Endothelial cell of umbilical vein (primary cell): Measurements from ENCODE around the gene RNASEH2A. TPM values are rescaled to one million over a fixed set of nuclear protein-coding genes. Genes with fewer than 3 reads are reported as not detected.

ENCODE experiments used
- BruUV-seq: library from RNA; stranded (reverse); fragments of 400-500 nt; replicated peaks from 2 replicates; lab custom pipeline; 2021; lab: Mats Ljungman, UMichigan
- CTCF ChIA-PET: fragments of 300-600, 350-600 bp; sonication (Branson Sonifier 250); formaldehyde crosslinking; loops from one replicate; lab custom pipeline; 2021; ENCODE audit warnings: antibody characterized with exemption, inconsistent platforms; lab: Charles Lee
- POLR2A ChIA-PET: fragments of 300-600, 350-600 bp; sonication (Branson Sonifier 250); formaldehyde crosslinking; loops from one replicate; lab custom pipeline; 2021; ENCODE audit warnings: antibody characterized with exemption, inconsistent platforms; lab: Charles Lee
- DNase-seq: peaks from one replicate; pipeline ENCODE4 v3.0.0-alpha.2; 2011; ENCODE audit warnings: low read depth, low spot score
- FAIRE-seq: peaks from 2 replicates; lab custom pipeline; 2011; peaks lifted over from hg19 to GRCh38; lab: Jason Lieb, UNC
- H2AFZ ChIP-seq: 2 replicates; pipeline ENCODE4 v1.6.0; 2012; ENCODE audit warnings: low read depth, low read length, control low read depth, inconsistent platforms
- H3K27ac ChIP-seq: 2 replicates; pipeline ENCODE4 v1.5.1; 2011; ENCODE audit warnings: low read depth, mild to moderate bottlenecking, control low read depth, low read length, moderate library complexity; ENCODE audit not compliant: insufficient read depth
- H3K27me3 ChIP-seq, 2 experiments: 2 replicates each; pipeline versions ENCODE4 v1.6.0 to v1.6.1; 2011; ENCODE audit warnings: low read length in 2 of 2, mixed read lengths in 1 of 2; ENCODE audit not compliant: control insufficient read depth in 2 of 2, insufficient read depth in 2 of 2
- H3K36me3 ChIP-seq, 2 experiments: 2 replicates in 1 of 2; 3 replicates in 1 of 2; pipeline ENCODE4 v1.5.1; 2011; ENCODE audit warnings: low read length in 2 of 2, mild to moderate bottlenecking in 1 of 2, moderate library complexity in 1 of 2; ENCODE audit not compliant: control insufficient read depth in 2 of 2, insufficient read depth in 2 of 2; ENCODE audit errors: extremely low read depth in 1 of 2
- H3K4me1 ChIP-seq: 3 replicates; pipeline ENCODE4 v1.5.1; 2011; ENCODE audit warnings: mild to moderate bottlenecking, low read length; ENCODE audit not compliant: control insufficient read depth, insufficient read depth; ENCODE audit errors: extremely low read depth
- H3K4me2 ChIP-seq: 2 replicates; pipeline ENCODE4 v1.6.1; 2011; ENCODE audit warnings: low read length, control low read depth, mixed read lengths; ENCODE audit not compliant: insufficient read depth
- H3K4me3 ChIP-seq, 3 experiments: fragments of 200-600 bp in 1 of 3; sonication (generic), shearing (Covaris generic) in 1 of 3; replicated peaks in 1 of 3; 2 replicates each; pipeline ENCODE4 v1.5.1; 2011 to 2016; ENCODE audit warnings: control low read depth in 3 of 3, low read length in 3 of 3, mild to moderate bottlenecking in 2 of 3, inconsistent platforms in 1 of 3, low read depth in 1 of 3, moderate library complexity in 1 of 3; ENCODE audit not compliant: insufficient read depth in 1 of 3
- H3K79me2 ChIP-seq: 2 replicates; pipeline ENCODE4 v1.6.0; 2012; ENCODE audit warnings: low read length, inconsistent platforms; ENCODE audit not compliant: control insufficient read depth, insufficient read depth
- H3K9ac ChIP-seq: replicated peaks from 2 replicates; pipeline ENCODE3; 2011; ENCODE audit warnings: low read length, control low read depth; ENCODE audit not compliant: insufficient read depth; ENCODE audit errors: extremely low read depth
- H3K9me1 ChIP-seq: replicated peaks from 3 replicates; pipeline ENCODE4 v1.6.0; 2011; ENCODE audit warnings: mild to moderate bottlenecking, low read length; ENCODE audit not compliant: control insufficient read depth, insufficient read depth; ENCODE audit errors: extremely low read depth
- H3K9me3 ChIP-seq: replicated peaks from 2 replicates; pipeline ENCODE4 v1.5.1; 2012; ENCODE audit warnings: low read length, inconsistent platforms; ENCODE audit not compliant: control insufficient read depth, insufficient read depth
- H4K20me1 ChIP-seq: replicated peaks from 2 replicates; pipeline ENCODE3; 2011; ENCODE audit warnings: mild to moderate bottlenecking, low read length; ENCODE audit not compliant: control insufficient read depth, insufficient read depth; ENCODE audit errors: extremely low read depth
- CTCF ChIP-seq, 2 donors: IDR thresholded peaks; 1 replicate in 1 of 2; 2 replicates in 1 of 2; pipeline ENCODE4 v1.5.1; 2011; ENCODE audit warnings: low read length in 2 of 2, mild to moderate bottlenecking in 2 of 2, moderate library complexity in 2 of 2, control low read depth in 1 of 2, inconsistent platforms in 1 of 2, low read depth in 1 of 2; ENCODE audit not compliant: insufficient read depth in 1 of 2; ENCODE audit errors: extremely low read depth in 1 of 2
- EZH2 ChIP-seq: IDR thresholded peaks from 2 replicates; pipeline ENCODE4 v1.6.1; 2012; ENCODE audit warnings: borderline replicate concordance, low read depth, mild to moderate bottlenecking, moderate library complexity, low read length, inconsistent platforms; ENCODE audit not compliant: severe bottlenecking
- FOS ChIP-seq: IDR thresholded peaks from 2 replicates; pipeline ENCODE4 v1.6.1; 2011; ENCODE audit warnings: mild to moderate bottlenecking, low read length, moderate library complexity, borderline replicate concordance; ENCODE audit not compliant: insufficient read depth
- GATA2 ChIP-seq: IDR thresholded peaks from 2 replicates; pipeline ENCODE4 v1.7.0; 2011; ENCODE audit warnings: low read depth, mild to moderate bottlenecking, moderate library complexity, mixed read lengths, low read length; ENCODE audit not compliant: insufficient read length, insufficient read depth
- JUN ChIP-seq: IDR thresholded peaks from 2 replicates; pipeline ENCODE4 v1.6.1; 2011; ENCODE audit warnings: borderline replicate concordance, low read depth; ENCODE audit not compliant: insufficient read length, insufficient read depth
- MAX ChIP-seq: IDR thresholded peaks from 2 replicates; pipeline ENCODE4 v1.6.1; 2011; ENCODE audit not compliant: insufficient read depth, insufficient read length
- MYC ChIP-seq: IDR thresholded peaks from one replicate; pipeline ENCODE4 v1.6.1; 2011; ENCODE audit warnings: mild to moderate bottlenecking, low read depth, low read length
- POLR2A ChIP-seq: IDR thresholded peaks from 2 replicates; pipeline ENCODE4 v1.6.1; 2012; ENCODE audit warnings: low read depth, mild to moderate bottlenecking, control low read depth, low read length
- POLR2AphosphoS5 ChIP-seq: IDR thresholded peaks from 2 replicates; pipeline ENCODE4 v1.6.1; 2012; ENCODE audit warnings: low read depth, mild to moderate bottlenecking, control low read depth, low read length, moderate library complexity; ENCODE audit not compliant: insufficient read depth
- dilution Hi-C: fragments of 300-500 bp; cut with MboI; formaldehyde crosslinking; loops from one replicate; pipeline ENCODE4 v1.15.0; 2019; ENCODE audit warnings: low sequenced_read_pairs; ENCODE audit not compliant: extremely low pct_ligation_motif_present
- intact Hi-C: fragments of 100-400 bp; cut with micrococcal nuclease; formaldehyde crosslinking; loops from one replicate; pipeline ENCODE4 v1.10.0; 2022
- polyA plus RNA-seq, 4 experiments: library from polyadenylated mRNA; depleted of rRNA in 3 of 4; stranded (reverse) in 3 of 4; unstranded in 1 of 4; fragments of >200 nt; gene quantifications; 2 replicates each; pipeline versions ENCODE4 v1.2.1 to v1.2.3, GENCODE V29; 2011 to 2012; ENCODE audit warnings: missing spikeins in 1 of 4
- total RNA-seq: library from RNA; stranded (reverse); gene quantifications from 2 replicates; pipeline ENCODE4 v1.2.3, GENCODE V29; 2021

Gene RNASEH2A
- total and polyA plus RNA-seq, 2 donors (not counting 3 experiments of a cell fraction or from before 2014, with no cell fraction given): 25.6 to 45.4 TPM

GRCh38 chr19:12799742-12800465 is 6.5 kb upstream of the RNASEH2A start:
- H3K36me3 ChIP-seq: peaks cover 0 to 12% of the 10 kb centered on the region in 2 experiments
- H3K27ac ChIP-seq: no peak overlapping the region
- intact Hi-C loops: loop anchor here (2.0 kb wide), 1 partner anchor 47 kb away; no protein-coding TSS in a partner anchor
- dilution Hi-C loops: no loop called here
- peaks cover 14% of the 10 kb centered on the region for H3K79me2 ChIP-seq
- ChIA-PET CTCF (interaction anchor here (4.1 to 13.8 kb wide), 3 partner anchors 23 to 47 kb away, joined by 30 to 524 read pairs (median 387); partner anchors contain the start of gene HOOK2), POLR2A (interaction anchor here (1.4 kb wide), 1 partner anchor 8 kb away, joined by 5 read pairs; the partner anchor contains the start of gene JUNB)
- BruUV-seq: no TSS peak
- peaks cover 13% of the 10 kb centered on the region for H3K4me1 ChIP-seq
- no peak for DNase-seq
- no peaks in the 10 kb centered on the region for H4K20me1 ChIP-seq
- no peak for FAIRE-seq
- no peaks in the 10 kb centered on the region for H3K9me1 ChIP-seq
- no peak overlapping the region for H3K4me3 ChIP-seq
- no peak overlapping the region for H3K9ac ChIP-seq
- H3K4me2 ChIP-seq: peak overlapping the region; percentile 68
- H3K9me3 ChIP-seq: no peaks in the 10 kb centered on the region
- H2AFZ ChIP-seq: no peak overlapping the region
- TF ChIP-seq POLR2AphosphoS5: no peak
- TF ChIP-seq GATA2: no peak
- TF ChIP-seq FOS: no peak
- no peak for TF ChIP-seq MAX
- TF ChIP-seq MYC: no peak
- TF ChIP-seq CTCF (IDR thresholded peaks at IDR 0.05; ENCODE audit: extremely low read depth in 1 of 2, insufficient read depth in 1 of 2, low read depth in 1 of 2, low read length in 2 of 2): no peak
- TF ChIP-seq POLR2A: no peak
- TF ChIP-seq JUN: no peak
- no peak for TF ChIP-seq EZH2
- H3K27me3 ChIP-seq: no peaks in the 10 kb centered on the region
